Lower lobe of right lung (tissue), 2 donors: ENCODE data around the gene DCC. TPM values are rescaled to one million over a fixed set of nuclear protein-coding genes. Genes with fewer than 3 reads are reported as not detected.

ENCODE experiments used
- ATAC-seq, 2 donors: fragments of 200-7000 bp; cut with Tn5 transposase; one replicate each; pipeline ENCODE4 v1.9.1; 2020 to 2022; ENCODE audit warnings: mild to moderate bottlenecking in 2 of 2, moderate library complexity in 2 of 2
- DNase-seq: peaks from one replicate; pipeline ENCODE4 v3.0.0-alpha.2; 2020
- H3K27ac ChIP-seq: fragments of 200-600 bp; one replicate; pipeline ENCODE4 v1.8.0; 2022
- H3K27me3 ChIP-seq: fragments of 200-600 bp; one replicate; pipeline ENCODE4 v1.8.0; 2022; ENCODE audit warnings: low read depth
- H3K36me3 ChIP-seq: fragments of 200-600 bp; one replicate; pipeline ENCODE4 v1.8.0; 2022; ENCODE audit warnings: mild to moderate bottlenecking
- H3K4me1 ChIP-seq: fragments of 200-600 bp; one replicate; pipeline ENCODE4 v1.8.0; 2022
- H3K4me3 ChIP-seq: fragments of 200-600 bp; one replicate; pipeline ENCODE4 v1.8.0; 2022; ENCODE audit warnings: mild to moderate bottlenecking
- H3K9me3 ChIP-seq: fragments of 200-600 bp; one replicate; pipeline ENCODE4 v1.8.0; 2022
- intact Hi-C: fragments of 100-400 bp; cut with DNase I; formaldehyde crosslinking; loops from one replicate; pipeline ENCODE4 v1.11.0; 2022
- total RNA-seq: library from RNA; stranded (reverse); fragmentation: NEBNext Ultra II Directional; extraction: Animal tissue kit (Norgen Biotek cat#: 25700); gene quantifications from one replicate; pipeline ENCODE4 v1.2.1, GENCODE V29; 2021
- TF ChIP-seq, protein P1 (sequence below): fragments of 200-600 bp; IDR thresholded peaks from one replicate; pipeline ENCODE4 v1.8.0; 2022; ENCODE audit warnings: antibody characterized with exemption, mild to moderate bottlenecking
- donor health status: DM: no; HTN: yes; CAD: no; lungs with severe emphysema.

The DCC gene
- total RNA-seq, 1 donor from 2014 or later: 4.5 TPM

DNA sequence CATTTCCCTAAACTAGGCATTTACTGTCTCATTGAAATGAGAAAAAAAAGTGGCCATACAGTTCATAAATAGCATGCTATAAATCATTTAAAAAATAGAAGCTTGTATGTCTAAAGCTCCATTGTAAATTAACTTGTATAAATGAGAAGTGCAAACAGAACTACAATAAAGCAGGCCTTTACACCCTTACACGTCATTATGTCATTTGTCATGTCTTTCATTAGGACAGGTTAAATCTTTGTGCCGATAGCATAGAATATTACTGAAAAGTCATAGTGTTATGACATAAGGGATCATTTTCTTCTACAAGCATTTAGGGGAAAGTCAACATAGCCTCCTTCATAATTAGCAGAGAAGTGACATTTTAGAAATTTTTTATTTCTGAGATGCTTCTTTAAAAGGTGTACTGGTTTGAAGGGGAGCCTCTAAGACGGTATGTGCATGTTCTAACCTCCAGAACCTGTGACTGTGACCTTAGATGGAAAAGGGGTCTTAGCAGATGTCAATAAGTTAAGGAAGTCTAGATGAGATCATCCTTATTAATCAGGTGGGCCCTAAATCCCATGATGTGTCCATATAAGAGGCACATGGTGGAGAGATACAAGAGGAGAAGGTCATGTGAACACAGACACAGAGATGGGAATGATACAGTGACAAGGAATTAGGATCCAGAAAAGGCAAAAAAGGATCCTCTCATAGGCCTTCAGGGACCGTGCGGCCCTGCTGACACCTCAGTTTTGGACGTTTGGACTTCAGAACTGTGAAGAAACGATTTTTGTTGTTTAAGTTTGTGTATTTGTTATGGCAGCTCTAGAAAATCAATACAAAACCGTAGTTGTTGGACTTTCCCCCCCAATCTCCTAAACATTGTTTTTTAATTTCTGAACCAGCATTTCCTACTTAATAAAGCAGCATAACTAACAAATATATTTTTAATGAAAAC lies 1020.8 kb downstream of the DCC start:
- Histone ChIP-seq H3K36me3 (no peaks in the 10 kb centered on the region), H3K9me3 (no peaks in the 10 kb centered on the region), H3K27ac (no peak overlapping the region), H3K27me3 (no peaks in the 10 kb centered on the region), H3K4me1 (no peaks in the 10 kb centered on the region), H3K4me3 (no peak overlapping the region)
- ATAC-seq (no peak), DNase-seq (no peak)
- TF ChIP-seq, protein P1, sequence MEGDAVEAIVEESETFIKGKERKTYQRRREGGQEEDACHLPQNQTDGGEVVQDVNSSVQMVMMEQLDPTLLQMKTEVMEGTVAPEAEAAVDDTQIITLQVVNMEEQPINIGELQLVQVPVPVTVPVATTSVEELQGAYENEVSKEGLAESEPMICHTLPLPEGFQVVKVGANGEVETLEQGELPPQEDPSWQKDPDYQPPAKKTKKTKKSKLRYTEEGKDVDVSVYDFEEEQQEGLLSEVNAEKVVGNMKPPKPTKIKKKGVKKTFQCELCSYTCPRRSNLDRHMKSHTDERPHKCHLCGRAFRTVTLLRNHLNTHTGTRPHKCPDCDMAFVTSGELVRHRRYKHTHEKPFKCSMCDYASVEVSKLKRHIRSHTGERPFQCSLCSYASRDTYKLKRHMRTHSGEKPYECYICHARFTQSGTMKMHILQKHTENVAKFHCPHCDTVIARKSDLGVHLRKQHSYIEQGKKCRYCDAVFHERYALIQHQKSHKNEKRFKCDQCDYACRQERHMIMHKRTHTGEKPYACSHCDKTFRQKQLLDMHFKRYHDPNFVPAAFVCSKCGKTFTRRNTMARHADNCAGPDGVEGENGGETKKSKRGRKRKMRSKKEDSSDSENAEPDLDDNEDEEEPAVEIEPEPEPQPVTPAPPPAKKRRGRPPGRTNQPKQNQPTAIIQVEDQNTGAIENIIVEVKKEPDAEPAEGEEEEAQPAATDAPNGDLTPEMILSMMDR: no peak
- intact Hi-C loops: no loop called here

DNA sequence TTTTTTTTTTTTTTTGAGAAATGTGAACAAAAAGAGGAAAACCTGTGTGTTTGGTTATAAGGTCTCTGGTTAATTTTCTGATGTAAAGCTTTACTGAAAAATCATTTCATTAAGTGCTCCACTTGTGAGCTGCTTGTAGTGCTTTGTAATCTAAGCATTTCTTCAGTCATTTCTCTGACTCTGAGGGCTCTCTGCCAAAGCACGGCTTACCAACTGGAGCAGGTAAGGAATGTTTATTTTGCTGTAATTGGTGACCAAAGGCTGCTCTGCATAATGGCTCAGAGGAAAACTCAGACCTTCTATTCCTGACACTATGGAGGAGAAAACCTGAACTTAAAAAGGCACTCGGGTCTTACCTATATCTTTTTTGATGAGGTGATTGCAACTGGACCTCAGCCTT lies 1035.6 kb downstream of the DCC start:
- no peak overlapping the region for H3K27ac ChIP-seq
- H3K4me3 ChIP-seq: no peak overlapping the region
- H3K27me3 ChIP-seq: no peaks in the 10 kb centered on the region
- peak; percentile 76 to 96 for ATAC-seq
- no peaks in the 10 kb centered on the region for H3K36me3 ChIP-seq
- DNase-seq: peak; percentile 59
- H3K4me1 ChIP-seq: no peaks in the 10 kb centered on the region
- intact Hi-C loops: no loop called here
- TF ChIP-seq, protein P1: no peak
- H3K9me3 ChIP-seq: no peaks in the 10 kb centered on the region

GRCh38 chr18:53380063-53380639 lies 1040.2 kb downstream of the DCC start:
- H3K4me3 ChIP-seq: no peak overlapping the region
- intact Hi-C loops: no loop called here
- no peak overlapping the region for H3K27ac ChIP-seq
- TF ChIP-seq, protein P1: peak; percentile 44
- H3K27me3 ChIP-seq: no peaks in the 10 kb centered on the region
- ATAC-seq (peak in 1 of 2 donors; percentile 49), DNase-seq (no peak)
- no peaks in the 10 kb centered on the region for H3K4me1 ChIP-seq
- no peaks in the 10 kb centered on the region for H3K9me3 ChIP-seq
- no peaks in the 10 kb centered on the region for H3K36me3 ChIP-seq

DNA sequence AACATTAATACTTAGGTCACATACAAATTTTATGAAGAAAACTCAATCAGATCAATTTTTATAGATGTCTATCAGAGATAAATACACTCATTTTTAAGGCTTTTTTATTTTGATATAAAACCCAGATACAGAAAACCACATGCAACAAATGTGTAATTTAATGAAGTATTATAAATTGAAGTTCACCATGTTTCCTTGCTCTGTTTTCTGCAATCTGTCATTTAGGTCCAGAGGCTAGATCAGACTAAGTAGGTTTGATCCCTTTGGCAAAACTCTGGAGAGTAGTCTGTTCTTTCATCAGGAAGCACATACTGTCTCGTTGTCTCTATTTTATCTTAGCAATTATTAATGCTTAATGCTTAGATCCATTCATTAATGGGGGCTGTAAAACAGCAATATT lies 1042.9 kb downstream of the DCC start:
- Histone ChIP-seq H3K27me3 (no peaks in the 10 kb centered on the region), H3K4me3 (no peak overlapping the region), H3K27ac (no peak overlapping the region), H3K4me1 (no peaks in the 10 kb centered on the region), H3K9me3 (no peaks in the 10 kb centered on the region), H3K36me3 (no peaks in the 10 kb centered on the region)
- intact Hi-C loops: no loop called here
- DNase-seq: no peak
- ATAC-seq: no peak
- TF ChIP-seq, protein P1: no peak

GRCh38 chr18:53385889-53386288 lies 1045.9 kb downstream of the DCC start:
- Histone ChIP-seq H3K4me3 (no peak overlapping the region), H3K4me1 (no peaks in the 10 kb centered on the region), H3K36me3 (no peaks in the 10 kb centered on the region), H3K9me3 (no peaks in the 10 kb centered on the region), H3K27ac (no peak overlapping the region), H3K27me3 (no peaks in the 10 kb centered on the region)
- TF ChIP-seq, protein P1: no peak
- DNase-seq (no peak), ATAC-seq (no peak)
- intact Hi-C loops: no loop called here
